NK-92 treated with Interleukin-12 subunit alpha and Interleukin-12 subunit beta, amount 100 ng/mL, for 24 hours (cell line): ENCODE measurements around the gene SRSF1.

Source experiments
- DNase-seq: peaks from one replicate; lab custom pipeline; 2025; lab: John Stamatoyannopoulos, UW

SRSF1 gene

GRCh38 chr17:58010067-58010799 is 3.2 kb upstream of the SRSF1 start:
- no peak for DNase-seq

- no peak for DNase-seq
Observed at GRCh38 chr17:58007781-58008706, 998 bp upstream of the SRSF1 start.

GRCh38 chr17:58006560-58006923 is 504 bp downstream of the SRSF1 start:
- peak; percentile 59 for DNase-seq

- DNase-seq = no peak
Observed at GRCh38 chr17:58005728-58006559, 1.1 kb downstream of the SRSF1 start.

DNA sequence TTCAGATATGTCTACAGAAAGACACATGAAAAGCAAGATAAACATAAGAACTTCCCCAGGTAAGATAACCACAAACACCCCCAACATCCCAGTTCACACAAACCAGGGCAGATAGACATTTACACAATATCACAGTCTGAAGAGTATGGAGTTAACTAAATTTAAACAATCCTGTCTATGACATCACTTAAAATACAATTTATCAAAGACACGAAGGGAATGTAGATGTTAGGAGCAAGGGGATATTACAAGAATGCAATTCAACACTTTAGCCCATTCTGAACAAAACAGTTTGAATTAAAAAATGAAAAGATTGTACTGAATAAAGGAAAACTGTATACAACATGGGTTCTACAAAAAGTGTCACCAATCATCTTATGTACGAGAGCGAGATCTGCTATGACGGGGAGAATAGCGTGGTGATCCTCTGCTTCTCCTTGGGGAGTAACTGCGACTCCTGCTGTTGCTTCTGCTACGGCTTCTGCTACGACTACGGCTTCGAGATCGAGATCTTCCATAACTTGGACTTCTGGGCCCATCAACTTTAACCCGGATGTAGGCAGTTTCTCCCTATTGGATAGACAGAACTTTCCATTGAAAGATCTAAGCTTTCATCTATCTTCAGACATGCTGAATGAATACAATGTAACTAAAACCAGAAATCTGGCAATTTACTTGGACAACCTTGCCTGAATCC is 1.9 kb downstream of the SRSF1 start:
- DNase-seq = no peak

DNA sequence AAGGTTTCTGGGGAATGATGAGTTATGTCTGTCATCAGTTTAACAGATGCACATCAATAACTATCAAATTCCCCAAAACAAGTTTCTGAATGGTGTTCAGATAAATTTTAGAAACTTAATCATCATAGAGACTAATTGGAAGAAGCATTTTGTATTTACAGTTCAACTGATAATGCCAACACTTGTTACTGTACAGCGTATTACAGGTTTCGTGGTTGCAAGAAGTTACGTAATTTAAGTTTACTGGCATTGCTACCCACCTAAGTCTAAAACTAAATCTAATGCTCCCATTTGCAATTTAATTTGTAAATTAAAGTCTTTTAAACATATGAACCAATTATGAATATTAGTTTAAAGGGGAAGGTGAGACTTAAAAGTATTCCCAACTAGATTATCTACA is 3.0 kb downstream of the SRSF1 start:
- DNase-seq = no peak

DNA sequence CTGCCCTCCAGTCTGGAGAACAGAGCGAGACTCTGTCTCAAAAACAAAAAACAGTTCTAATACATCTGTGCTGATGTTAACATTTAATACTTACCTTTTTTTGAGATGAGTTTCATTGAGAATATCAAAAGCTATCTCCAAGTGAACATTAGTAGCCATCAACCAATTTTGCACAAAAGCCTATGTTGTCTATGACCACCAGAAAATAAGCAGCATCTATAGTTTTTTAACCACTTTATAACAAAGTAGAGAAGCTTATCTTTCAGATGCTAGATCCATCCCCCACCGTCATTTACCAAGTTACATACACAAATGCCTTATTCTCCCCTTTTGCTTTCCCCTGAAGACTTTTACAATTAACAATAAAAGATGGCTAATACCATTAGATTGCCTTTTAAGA is 4.1 kb downstream of the SRSF1 start:
- no peak for DNase-seq

- no peak for DNase-seq
Observed at GRCh38 chr17:58002154-58002948, 4.7 kb downstream of the SRSF1 start.

- no peak for DNase-seq
Observed at GRCh38 chr17:58001461-58002124, 5.5 kb downstream of the SRSF1 start.

GRCh38 chr17:57999496-58000017 is 7.5 kb downstream of the SRSF1 start:
- DNase-seq = no peak

DNA sequence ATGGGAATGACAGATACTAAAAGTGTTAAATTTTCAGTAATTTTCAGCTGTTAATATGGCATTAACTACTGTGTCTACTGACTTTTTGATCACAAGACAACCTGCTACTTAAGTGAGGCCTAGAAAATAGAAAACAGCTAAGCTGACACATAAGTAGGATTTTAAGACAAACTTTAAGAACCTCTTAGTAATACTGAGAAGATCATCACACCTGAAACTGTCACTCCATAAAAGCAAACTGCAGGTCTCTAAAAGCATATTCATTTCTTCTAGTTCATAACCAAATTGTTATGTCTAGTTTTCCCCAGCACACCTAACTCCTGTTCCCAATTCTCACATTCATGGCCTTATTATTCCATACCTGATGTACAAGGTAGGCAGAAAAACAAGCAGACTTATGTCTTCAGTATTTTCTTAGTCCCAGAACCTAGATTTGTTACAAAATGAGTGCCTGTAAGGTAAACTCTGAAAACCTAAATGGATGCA is 8.0 kb downstream of the SRSF1 start:
- DNase-seq = no peak

GRCh38 chr17:57997085-57997809 is 9.8 kb downstream of the SRSF1 start:
- DNase-seq = no peak

DNA sequence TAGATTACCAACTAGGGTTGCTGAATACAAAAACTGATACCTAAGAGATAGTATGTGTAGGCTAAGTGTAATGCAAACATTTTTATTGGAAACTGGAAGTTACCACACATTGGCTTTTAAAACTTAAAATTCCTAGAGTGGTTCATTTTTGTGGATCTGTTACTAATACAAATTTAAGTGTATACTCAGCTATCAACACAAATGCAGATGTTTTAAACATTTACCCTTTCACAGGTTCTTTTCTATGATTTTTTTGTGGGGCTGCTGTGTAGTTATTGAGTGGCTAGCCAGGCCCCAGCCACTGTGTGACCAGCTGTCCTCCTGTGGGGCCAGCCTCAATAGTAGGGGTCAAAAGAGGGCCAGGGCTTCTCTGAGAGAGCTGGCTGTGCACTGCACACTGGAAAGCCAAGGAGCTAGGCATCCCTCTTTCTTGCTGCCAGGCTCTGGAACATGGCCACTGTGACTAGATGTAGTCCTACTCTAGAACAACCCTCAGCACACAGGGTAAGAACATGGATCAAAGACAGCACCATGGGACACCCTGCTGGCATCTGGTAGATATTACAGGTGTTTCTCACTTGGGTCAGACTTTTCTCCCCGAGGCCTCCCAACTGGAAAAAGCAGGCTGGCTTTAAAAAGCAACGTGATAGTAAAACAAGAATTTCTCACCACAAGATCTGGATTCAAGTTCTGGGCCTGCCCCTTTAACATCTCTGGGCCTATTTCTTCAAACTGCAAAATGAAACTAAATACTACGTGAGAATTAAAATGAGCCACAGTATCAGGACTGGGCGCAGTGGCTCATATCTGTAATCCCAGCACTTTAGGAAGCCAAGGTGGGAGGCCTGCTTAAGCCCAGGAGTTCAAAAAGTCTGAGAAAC is 11.7 kb downstream of the SRSF1 start:
- no peak for DNase-seq

GRCh38 chr17:57994436-57994835 is 12.6 kb downstream of the SRSF1 start:
- no peak for DNase-seq

GRCh38 chr17:57993471-57994365 is 13.3 kb downstream of the SRSF1 start:
- no peak for DNase-seq

DNA sequence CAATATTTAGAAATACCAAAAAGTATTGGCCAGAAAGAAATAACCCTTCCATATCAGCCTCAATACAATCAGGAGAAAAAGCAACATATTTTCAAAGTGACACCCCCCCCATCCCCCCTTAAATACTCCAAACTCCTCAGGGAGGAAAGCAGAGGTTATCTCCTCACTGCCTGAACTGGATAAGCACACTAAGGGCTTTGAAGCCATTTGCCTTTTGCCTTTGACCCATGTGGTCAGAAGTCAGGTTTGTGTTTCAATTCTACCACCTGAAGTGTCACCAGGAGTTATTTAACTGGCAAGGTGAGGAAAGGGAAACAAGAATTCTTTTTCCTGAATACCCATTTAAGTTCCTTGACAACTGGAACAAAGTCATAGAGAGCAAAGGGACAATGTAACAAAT is 15.5 kb downstream of the SRSF1 start:
- no peak for DNase-seq

- no peak for DNase-seq
Observed at GRCh38 chr17:57990037-57990436, 17.0 kb downstream of the SRSF1 start.
